PC-9 (cell line): ENCODE data around the gene TMEM44.

Source experiments
- EZH2 ChIP-seq: fragments of 200-600 bp; sonication (generic); IDR thresholded peaks from 2 replicates; pipeline ENCODE4 v1.8.0; 2017; ENCODE audit warnings: antibody characterized with exemption, low read depth
- TF ChIP-seq, protein P1 (sequence below): fragments of 200-600 bp; sonication (generic); conservative IDR thresholded peaks from 2 replicates; pipeline ENCODE4 v1.6.1; 2017; ENCODE audit warnings: mixed run types, antibody characterized with exemption, mild to moderate bottlenecking, moderate library complexity

DNA sequence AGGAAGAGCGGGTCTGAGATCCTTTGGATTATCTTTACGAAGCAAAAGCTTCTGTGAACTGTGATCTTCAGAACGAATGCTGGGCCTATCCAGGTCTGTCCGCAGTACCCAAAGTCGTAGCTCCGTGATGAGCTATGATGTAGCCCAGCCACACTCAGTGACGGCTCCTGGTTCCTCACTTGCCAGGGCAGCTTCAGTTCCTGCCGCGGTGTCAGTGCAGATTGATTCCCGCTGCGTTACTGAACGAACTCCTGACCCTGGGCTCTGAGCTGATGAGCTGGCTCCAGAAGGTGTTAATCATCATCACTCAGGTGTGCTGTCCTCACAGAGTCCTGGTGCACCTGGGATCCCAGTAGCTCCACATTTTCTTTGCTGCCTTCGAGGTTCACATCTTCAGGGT lies 45.0 kb downstream of the TMEM44 start:
- TF ChIP-seq, protein P1, sequence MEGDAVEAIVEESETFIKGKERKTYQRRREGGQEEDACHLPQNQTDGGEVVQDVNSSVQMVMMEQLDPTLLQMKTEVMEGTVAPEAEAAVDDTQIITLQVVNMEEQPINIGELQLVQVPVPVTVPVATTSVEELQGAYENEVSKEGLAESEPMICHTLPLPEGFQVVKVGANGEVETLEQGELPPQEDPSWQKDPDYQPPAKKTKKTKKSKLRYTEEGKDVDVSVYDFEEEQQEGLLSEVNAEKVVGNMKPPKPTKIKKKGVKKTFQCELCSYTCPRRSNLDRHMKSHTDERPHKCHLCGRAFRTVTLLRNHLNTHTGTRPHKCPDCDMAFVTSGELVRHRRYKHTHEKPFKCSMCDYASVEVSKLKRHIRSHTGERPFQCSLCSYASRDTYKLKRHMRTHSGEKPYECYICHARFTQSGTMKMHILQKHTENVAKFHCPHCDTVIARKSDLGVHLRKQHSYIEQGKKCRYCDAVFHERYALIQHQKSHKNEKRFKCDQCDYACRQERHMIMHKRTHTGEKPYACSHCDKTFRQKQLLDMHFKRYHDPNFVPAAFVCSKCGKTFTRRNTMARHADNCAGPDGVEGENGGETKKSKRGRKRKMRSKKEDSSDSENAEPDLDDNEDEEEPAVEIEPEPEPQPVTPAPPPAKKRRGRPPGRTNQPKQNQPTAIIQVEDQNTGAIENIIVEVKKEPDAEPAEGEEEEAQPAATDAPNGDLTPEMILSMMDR = no peak
- no peak for TF ChIP-seq EZH2
